Aorta (tissue), 5 donors: ENCODE measurements around the gene SRGAP2B. TPM values are rescaled to one million over a fixed set of nuclear protein-coding genes. Genes with fewer than 3 reads are reported as not detected.
"Not testable (repeated sequence)": the region's sequence is repeated elsewhere in the genome, so short reads cannot be mapped to it uniquely, and the experiment has no call there.

Experiments used
- ATAC-seq: fragments of 200-7000 bp; cut with Tn5 transposase; one replicate; pipeline ENCODE4 v1.9.1; 2022; ENCODE audit warnings: moderate library complexity; ENCODE audit not compliant: low FRiP score
- DNase-seq, 2 donors: peaks; one replicate each; pipeline ENCODE4 v3.0.0-alpha.2; 2020
- H3K27ac ChIP-seq, 2 donors: one replicate each; pipeline ENCODE4 v1.5.1; 2013; ENCODE audit warnings: low read length in 2 of 2, mild to moderate bottlenecking in 2 of 2, moderate library complexity in 2 of 2, control low read depth in 1 of 2, inconsistent platforms in 1 of 2, low read depth in 1 of 2
- H3K27me3 ChIP-seq, 2 donors: one replicate each; pipeline ENCODE4 v1.6.1; 2013; ENCODE audit warnings: control low read depth in 1 of 2, low read length in 1 of 2, mild to moderate bottlenecking in 1 of 2, moderate library complexity in 1 of 2; ENCODE audit not compliant: insufficient read depth in 2 of 2, control insufficient read depth in 1 of 2
- H3K36me3 ChIP-seq, 2 donors: one replicate each; pipeline ENCODE4 v1.6.1; 2013; ENCODE audit warnings: control low read depth in 1 of 2, low read length in 1 of 2, mild to moderate bottlenecking in 1 of 2; ENCODE audit not compliant: insufficient read depth in 2 of 2, control insufficient read depth in 1 of 2
- H3K4me1 ChIP-seq, 2 donors: one replicate each; pipeline ENCODE4 v1.6.1; 2013; ENCODE audit warnings: low read length in 2 of 2, control low read depth in 1 of 2, mild to moderate bottlenecking in 1 of 2, moderate library complexity in 1 of 2; ENCODE audit not compliant: insufficient read depth in 2 of 2, control insufficient read depth in 1 of 2
- H3K4me3 ChIP-seq, 2 donors: one replicate each; pipeline ENCODE4 v1.5.1; 2013; ENCODE audit warnings: low read length in 2 of 2, control low read depth in 1 of 2, mild to moderate bottlenecking in 1 of 2
- H3K9me3 ChIP-seq: one replicate; pipeline ENCODE4 v1.6.1; 2013; ENCODE audit warnings: mild to moderate bottlenecking, low read length; ENCODE audit not compliant: control insufficient read depth
- WGBS, 2 donors: extraction: QIAGEN DNeasy Blood & Tissue Kit; methylation state at CpG; one replicate each; pipeline ENCODE4 v1.1.7; 2013; 5-methylcytosine and 5-hydroxymethylcytosine counted together
- intact Hi-C, 2 donors: fragments of 100-400 bp; cut with DNase I; formaldehyde crosslinking; loops; one replicate each; pipeline versions ENCODE4 v1.14.2 to v1.15.0; 2022
- polyA plus RNA-seq, 2 donors: library from polyadenylated mRNA; stranded (reverse); fragments of 200-250 nt; gene quantifications; one replicate each; pipeline ENCODE4 v1.2.3, GENCODE V29; 2013
- total RNA-seq, 2 donors: library from RNA; stranded (reverse); fragmentation: NEBNext Ultra II Directional; extraction: Animal tissue kit (Norgen Biotek cat#: 25700); gene quantifications; one replicate each; pipeline ENCODE4 v1.2.1, GENCODE V29; 2021
- donor health status: healthy with polysubstance abuse.
- donor health status: Bipolar disorder and iron deficiency.
- donor health status: DM: no; HTN: no; CAD: no.
- donor health status: DM: no; HTN: no; CAD: no.
- donor health status: DM: yes; HTN: yes; CAD: no.

The SRGAP2B gene
- total and polyA plus RNA-seq, 4 donors = 3.5 to 51.3 (median 30.8) TPM

DNA sequence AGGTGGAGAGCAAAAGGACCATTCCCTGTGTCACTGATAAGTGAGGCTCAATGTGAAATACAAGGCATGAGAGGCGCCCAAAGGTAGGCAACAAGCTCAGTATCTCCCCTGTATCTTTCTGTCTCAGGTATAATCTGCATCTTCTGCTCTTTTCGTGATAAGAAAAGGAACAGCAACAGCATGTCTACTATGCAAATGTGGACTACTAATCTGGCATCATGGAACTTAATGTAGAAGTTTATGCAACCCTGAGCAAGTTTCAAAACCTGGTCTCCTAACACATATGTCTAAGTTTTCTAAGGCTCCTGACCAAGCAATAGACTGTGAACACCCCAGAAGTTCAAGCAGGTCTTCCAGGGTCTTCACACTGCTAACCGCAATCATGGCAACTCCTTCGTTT, 81.8 kb downstream of the SRGAP2B start:
- H3K9me3 ChIP-seq, H3K4me3 ChIP-seq, ATAC-seq, H3K27ac ChIP-seq, intact Hi-C loops, H3K27me3 ChIP-seq, DNase-seq, H3K36me3 ChIP-seq, H3K4me1 ChIP-seq: not testable (repeated sequence)
- WGBS, 2 donors = 93 to 100% methylated on average over 4 of the region's 4 CpGs

DNA sequence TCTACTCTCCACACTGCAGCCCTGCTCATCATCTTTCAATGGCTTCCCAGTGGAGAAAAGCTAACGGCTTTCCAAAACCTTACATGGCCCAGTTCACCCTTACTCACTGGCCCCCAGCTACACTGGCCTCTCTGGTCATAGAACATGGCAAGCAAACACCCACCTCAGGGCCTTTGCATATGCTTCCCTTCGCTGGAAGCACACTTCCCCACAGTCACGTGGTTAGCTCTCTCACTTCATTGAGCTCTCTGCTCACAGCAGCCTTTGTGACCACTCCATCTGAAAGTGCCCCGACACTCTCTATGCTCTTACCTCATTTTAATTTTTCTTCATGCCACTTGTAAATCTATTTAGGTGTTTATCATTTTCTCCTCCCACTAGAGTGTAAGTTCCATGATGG, 83.3 kb downstream of the SRGAP2B start:
- H3K36me3 ChIP-seq, H3K4me3 ChIP-seq, H3K27ac ChIP-seq, ATAC-seq, H3K27me3 ChIP-seq, H3K9me3 ChIP-seq, H3K4me1 ChIP-seq, DNase-seq, intact Hi-C loops: not testable (repeated sequence)
- WGBS, 2 donors = 92 to 93% methylated on average over 3 to 4 of the region's 4 CpGs

DNA sequence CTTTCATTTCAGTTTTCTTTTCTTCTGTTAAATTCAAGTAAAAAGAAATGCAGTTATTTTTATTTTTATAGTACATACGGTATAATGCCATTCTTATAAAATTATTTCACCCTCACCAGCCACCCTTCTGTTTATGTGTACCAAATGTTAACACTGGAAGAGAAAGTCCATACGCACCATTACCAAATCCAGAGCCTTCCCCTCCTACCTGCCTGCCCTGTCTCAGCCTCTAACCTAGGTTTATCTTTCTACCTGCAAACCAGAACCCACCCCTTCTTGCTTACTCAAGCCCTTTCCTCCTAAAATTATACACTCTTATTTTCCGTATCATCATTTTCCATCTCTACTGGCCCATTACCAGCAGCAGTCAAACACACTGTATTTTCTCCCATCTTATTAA, 84.5 kb downstream of the SRGAP2B start:
- ATAC-seq, intact Hi-C loops, H3K9me3 ChIP-seq, H3K4me1 ChIP-seq, H3K27ac ChIP-seq, DNase-seq, H3K27me3 ChIP-seq, H3K4me3 ChIP-seq, H3K36me3 ChIP-seq: not testable (repeated sequence)
- 23 to 28% methylated on average over 2 of the region's 3 CpGs for WGBS, 2 donors

DNA sequence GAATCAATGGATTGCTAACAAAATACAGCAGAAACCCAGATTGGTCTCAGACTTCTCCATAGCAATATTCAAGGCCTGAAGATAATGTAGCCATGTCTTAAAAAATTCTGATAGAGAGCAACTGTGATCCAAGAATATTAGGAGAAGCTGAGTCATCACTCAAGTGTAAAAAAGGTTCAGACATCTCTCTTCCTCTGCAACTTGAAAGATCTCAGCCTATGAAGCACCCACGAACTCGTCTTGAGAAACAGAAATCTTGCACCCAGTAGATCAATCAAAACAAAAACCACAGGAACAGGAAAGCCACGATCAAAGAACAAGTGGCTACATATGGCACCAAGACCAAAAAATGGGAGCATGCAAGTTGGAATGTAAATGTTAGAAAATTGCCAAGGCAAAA, 85.2 kb downstream of the SRGAP2B start:
- WGBS, 2 donors = 2 to 4% methylated on average over 2 to 3 of the region's 3 CpGs
- intact Hi-C loops, ATAC-seq: not testable (repeated sequence)

DNA sequence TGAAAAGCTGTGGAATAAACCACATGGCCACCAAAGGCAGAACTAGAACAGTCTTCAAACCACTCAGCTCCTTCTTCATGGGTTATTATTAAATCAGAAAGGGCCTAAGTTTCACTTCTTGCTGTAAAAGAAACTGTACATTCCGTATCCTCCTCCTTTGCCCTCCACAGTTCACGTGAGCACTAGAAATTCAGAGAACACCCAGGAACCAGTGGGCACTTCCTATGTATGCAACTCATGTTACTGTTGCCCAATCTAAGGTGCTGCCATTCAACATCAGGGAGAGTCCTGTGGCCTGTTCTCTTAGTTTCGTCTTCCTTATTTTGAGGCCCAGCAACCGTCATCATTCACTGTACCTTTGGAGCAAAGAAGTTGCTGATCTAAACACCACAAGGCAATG, 86.7 kb downstream of the SRGAP2B start:
- H3K36me3 ChIP-seq, H3K27ac ChIP-seq, H3K4me1 ChIP-seq, DNase-seq, H3K4me3 ChIP-seq, ATAC-seq, intact Hi-C loops, H3K27me3 ChIP-seq, H3K9me3 ChIP-seq: not testable (repeated sequence)
- WGBS, 2 donors = no CpG with 5 or more reads among the region's 4 CpGs

More for the DNA sequence above, 85.2 kb downstream of the SRGAP2B start:
- H3K27ac ChIP-seq, H3K36me3 ChIP-seq, H3K4me1 ChIP-seq, H3K4me3 ChIP-seq, DNase-seq, H3K27me3 ChIP-seq, H3K9me3 ChIP-seq: not testable (repeated sequence)

DNA sequence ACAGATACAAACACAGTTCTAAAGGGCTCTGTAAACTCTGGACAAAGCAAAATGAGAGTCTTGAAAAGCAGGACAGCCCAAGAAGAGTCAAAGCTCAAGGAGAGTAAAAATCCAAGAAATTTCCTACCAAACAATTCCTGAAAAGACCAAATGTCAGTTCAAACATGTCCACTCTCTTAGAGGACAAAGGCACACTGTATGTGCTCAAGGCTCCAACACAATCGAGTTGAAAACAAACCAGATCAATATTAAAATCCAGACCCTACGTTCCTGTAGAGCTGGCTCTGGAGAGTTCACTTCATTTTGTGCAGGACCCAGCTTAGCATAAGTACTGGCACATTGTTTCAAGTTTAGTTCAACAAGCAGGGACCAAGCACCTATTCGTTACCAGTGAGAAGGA, 90.0 kb downstream of the SRGAP2B start:
- H3K36me3 ChIP-seq, H3K4me1 ChIP-seq, ATAC-seq, H3K9me3 ChIP-seq, DNase-seq, H3K4me3 ChIP-seq, intact Hi-C loops, H3K27ac ChIP-seq, H3K27me3 ChIP-seq: not testable (repeated sequence)
- 57 to 78% methylated on average over 2 of the region's 3 CpGs for WGBS, 2 donors

DNA sequence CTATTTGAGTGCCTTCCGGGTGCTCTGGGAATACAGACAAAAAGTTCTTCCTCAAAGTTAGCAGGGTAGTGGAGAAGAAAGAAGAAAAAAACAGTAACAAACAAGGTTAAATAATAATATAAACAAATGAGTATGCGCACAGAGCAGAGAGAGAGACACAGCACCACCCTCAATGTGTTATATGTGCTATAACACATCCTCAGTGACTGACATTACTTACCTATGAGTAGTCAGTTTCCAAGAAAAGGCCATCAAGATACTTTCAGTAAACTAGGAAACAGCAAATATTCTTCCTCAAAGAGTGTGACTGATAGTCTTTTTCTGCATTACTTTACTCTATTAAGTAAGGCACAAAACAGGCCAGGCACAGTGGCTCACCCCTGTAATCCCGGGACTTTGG, 93.7 kb downstream of the SRGAP2B start:
- H3K36me3 ChIP-seq, H3K4me1 ChIP-seq, DNase-seq, H3K27me3 ChIP-seq, ATAC-seq, H3K27ac ChIP-seq, H3K9me3 ChIP-seq, intact Hi-C loops, H3K4me3 ChIP-seq: not testable (repeated sequence)
- WGBS, 2 donors = 93 to 100% methylated on average over 3 of the region's 3 CpGs

DNA sequence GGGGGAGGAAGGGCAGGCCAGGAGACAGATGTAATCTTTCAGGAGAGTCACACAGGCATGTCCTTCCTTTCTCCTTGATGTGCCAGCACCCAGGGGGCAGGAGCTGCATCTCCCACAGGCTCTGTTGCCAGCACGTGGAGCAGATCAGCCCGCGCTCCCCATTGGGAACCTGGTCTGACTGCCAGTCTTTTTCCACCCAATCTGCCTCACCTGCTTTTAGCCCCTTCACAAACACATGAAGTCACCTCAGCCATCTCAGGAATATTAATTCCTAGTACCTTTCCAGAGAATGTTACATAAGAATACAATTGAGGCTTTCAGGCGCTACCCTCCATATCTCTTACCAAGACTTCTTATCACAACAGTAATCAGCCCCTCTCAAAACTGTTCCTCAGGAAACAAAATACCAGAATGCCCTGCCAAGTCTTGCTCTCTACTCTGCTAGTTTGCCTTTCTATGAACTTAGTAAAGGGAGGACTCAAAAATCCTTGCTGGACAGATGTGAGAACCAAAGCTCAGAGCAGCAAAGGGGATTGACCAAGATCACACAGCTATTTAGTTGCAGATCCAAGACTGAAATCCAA, 94.3 kb downstream of the SRGAP2B start:
- H3K4me3 ChIP-seq, H3K27me3 ChIP-seq, H3K9me3 ChIP-seq, H3K4me1 ChIP-seq, H3K36me3 ChIP-seq, ATAC-seq, H3K27ac ChIP-seq, intact Hi-C loops, DNase-seq: not testable (repeated sequence)
- 60 to 83% methylated on average over 1 to 2 of the region's 4 CpGs for WGBS, 2 donors

DNA sequence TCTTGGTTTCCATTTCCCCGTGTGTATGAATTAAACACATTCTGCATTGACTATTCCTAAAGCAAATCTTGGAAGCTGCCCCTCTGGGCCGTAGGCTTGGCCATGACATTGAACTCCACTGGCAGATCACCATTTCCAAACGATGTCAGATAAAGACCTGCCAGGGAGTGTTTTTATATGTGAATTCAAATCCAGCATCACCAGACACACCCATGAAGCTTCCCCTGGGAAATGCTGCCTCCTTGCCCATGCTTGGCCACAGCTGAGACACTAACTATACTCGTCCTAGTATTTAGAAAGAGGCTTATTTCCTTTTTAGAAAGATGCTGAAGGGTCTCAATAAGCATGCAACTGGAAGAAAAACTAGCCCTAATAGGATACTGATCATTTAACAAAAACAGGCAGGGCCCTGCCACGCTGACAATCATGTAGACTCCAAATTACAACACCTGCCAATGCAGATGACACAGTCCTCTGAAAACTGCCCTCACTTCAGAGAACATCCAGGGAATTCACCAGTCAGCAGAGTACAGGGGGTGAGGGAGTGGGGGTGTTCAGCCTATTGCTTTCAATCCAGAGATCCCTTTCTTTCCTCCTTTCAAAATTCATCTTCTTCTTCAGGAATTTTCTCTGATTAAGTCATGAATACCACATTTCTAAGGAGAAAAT, 94.9 kb downstream of the SRGAP2B start:
- H3K4me1 ChIP-seq, intact Hi-C loops, DNase-seq, H3K4me3 ChIP-seq, H3K27ac ChIP-seq, H3K27me3 ChIP-seq, H3K36me3 ChIP-seq, H3K9me3 ChIP-seq: not testable (repeated sequence)
- ATAC-seq = peak; percentile 47
- WGBS, 2 donors = no CpG with 5 or more reads among the region's 5 CpGs
